Lower leg skin (tissue), 4 donors: Measurements from ENCODE around the gene ZNF561. TPM values are rescaled to one million over a fixed set of nuclear protein-coding genes. Genes with fewer than 3 reads are reported as not detected.

Experiments used
- DNase-seq, 2 donors: peaks; one replicate each; pipeline ENCODE4 v3.0.0-alpha.2; 2019; ENCODE audit warnings: low spot score in 2 of 2
- H3K4me3 ChIP-seq: fragments of 200-600 bp; sonication (generic); 2 replicates; pipeline ENCODE4 v1.5.1; 2017; ENCODE audit warnings: mild to moderate bottlenecking, low read depth; ENCODE audit not compliant: poor library complexity, severe bottlenecking
- POLR2A ChIP-seq, 2 donors: fragments of 450-650 bp; IDR thresholded peaks; one replicate each; pipeline ENCODE4 v1.6.1; 2016 to 2017; ENCODE audit warnings: antibody characterized with exemption in 2 of 2, mild to moderate bottlenecking in 1 of 2, moderate library complexity in 1 of 2
- WGBS, 2 donors: methylation state at CpG; one replicate each; pipeline ENCODE4 v1.1.5; 2018; 5-methylcytosine and 5-hydroxymethylcytosine counted together
- intact Hi-C: fragments of 100-400 bp; cut with DNase I; formaldehyde crosslinking; loops from one replicate; pipeline ENCODE4 v1.15.0; 2023; ENCODE audit warnings: low total_unique reads
- total RNA-seq, 4 donors: library from RNA; depleted of rRNA; stranded (reverse); fragments of >200 nt; gene quantifications; one replicate each; pipeline ENCODE4 v1.1.0, GENCODE V29; 2016
- TF ChIP-seq, protein P1 (sequence below), 3 donors: fragments of 450-650 bp; IDR thresholded peaks; one replicate each; pipeline ENCODE4 v1.5.1; 2016; ENCODE audit warnings: antibody characterized with exemption in 3 of 3, mild to moderate bottlenecking in 3 of 3, moderate library complexity in 2 of 3

ZNF561 gene
- total RNA-seq, 4 donors from 2014 or later = 31.3 to 55.0 (median 40.7) TPM

- intact Hi-C loops = no loop called here
- no peak for DNase-seq
- H3K4me3 ChIP-seq = no peak overlapping the region
- TF ChIP-seq POLR2A (IDR thresholded peaks at IDR 0.05) = no peak
- TF ChIP-seq, protein P1, sequence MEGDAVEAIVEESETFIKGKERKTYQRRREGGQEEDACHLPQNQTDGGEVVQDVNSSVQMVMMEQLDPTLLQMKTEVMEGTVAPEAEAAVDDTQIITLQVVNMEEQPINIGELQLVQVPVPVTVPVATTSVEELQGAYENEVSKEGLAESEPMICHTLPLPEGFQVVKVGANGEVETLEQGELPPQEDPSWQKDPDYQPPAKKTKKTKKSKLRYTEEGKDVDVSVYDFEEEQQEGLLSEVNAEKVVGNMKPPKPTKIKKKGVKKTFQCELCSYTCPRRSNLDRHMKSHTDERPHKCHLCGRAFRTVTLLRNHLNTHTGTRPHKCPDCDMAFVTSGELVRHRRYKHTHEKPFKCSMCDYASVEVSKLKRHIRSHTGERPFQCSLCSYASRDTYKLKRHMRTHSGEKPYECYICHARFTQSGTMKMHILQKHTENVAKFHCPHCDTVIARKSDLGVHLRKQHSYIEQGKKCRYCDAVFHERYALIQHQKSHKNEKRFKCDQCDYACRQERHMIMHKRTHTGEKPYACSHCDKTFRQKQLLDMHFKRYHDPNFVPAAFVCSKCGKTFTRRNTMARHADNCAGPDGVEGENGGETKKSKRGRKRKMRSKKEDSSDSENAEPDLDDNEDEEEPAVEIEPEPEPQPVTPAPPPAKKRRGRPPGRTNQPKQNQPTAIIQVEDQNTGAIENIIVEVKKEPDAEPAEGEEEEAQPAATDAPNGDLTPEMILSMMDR (IDR thresholded peaks at IDR 0.05) = no peak
- WGBS, 2 donors = 97 to 98% methylated on average over 9 of the region's 9 CpGs
Measured at GRCh38 chr19:9565900-9566705, 54.9 kb downstream of the ZNF561 start.

Other genes starting within 250 kb of the ZNF561 start
- 10 to 100 TPM; 19.1 to 34.4 (median 29.8) TPM for gene ZNF266, start 185.7 kb downstream of the ZNF561 start, total RNA-seq
- gene ZNF560, start 122.6 kb downstream of the ZNF561 start, total RNA-seq = not detected
- 10 to 100 TPM in 2 of 4 donors, 1 to 10 TPM in 2; 4.6 to 15.7 (median 9.5) TPM for gene ZNF426, start 82.6 kb downstream of the ZNF561 start, total RNA-seq
- gene ZNF121, start 36.7 kb downstream of the ZNF561 start, total RNA-seq = 10 to 100 TPM; 28.1 to 44.6 (median 31.2) TPM
- 10 to 100 TPM; 11.9 to 22.2 (median 14.0) TPM for gene ZNF562, start 53.9 kb upstream of the ZNF561 start, total RNA-seq
- 10 to 100 TPM in 2 of 4 donors, 1 to 10 TPM in 2; 8.7 to 15.5 (median 10.4) TPM for gene ZNF846, start 147.5 kb upstream of the ZNF561 start, total RNA-seq
- gene FBXL12, start 197.8 kb upstream of the ZNF561 start, total RNA-seq = 10 to 100 TPM; 13.8 to 28.7 (median 23.5) TPM
- gene UBL5, start 206.7 kb upstream of the ZNF561 start, total RNA-seq = 100 to 1,000 TPM; 339 to 596 (median 390) TPM
- 10 to 100 TPM; 67.8 to 97.7 (median 79.6) TPM for gene PIN1, start 214.1 kb upstream of the ZNF561 start, total RNA-seq